Neural crest cell (in vitro differentiated cells): ENCODE data around the gene TEX29. TPM values are rescaled to one million over a fixed set of nuclear protein-coding genes. Genes with fewer than 3 reads are reported as not detected.

ENCODE experiments used
- DNase-seq: peaks from one replicate; pipeline ENCODE4 v3.0.0; 2021; ENCODE audit warnings: low read depth, mixed read lengths, low spot score
- H3K27ac Mint-ChIP-seq: one replicate; pipeline ENCODE4 v1.8.0; 2021; ENCODE audit warnings: mild to moderate bottlenecking, mixed read lengths; ENCODE audit not compliant: unreplicated experiment
- H3K27me3 Mint-ChIP-seq: 2 replicates; pipeline ENCODE4 v1.8.0; 2021; ENCODE audit warnings: low read depth, mild to moderate bottlenecking, mixed read lengths
- H3K36me3 Mint-ChIP-seq: 2 replicates; pipeline ENCODE4 v1.8.0; 2021; ENCODE audit warnings: low read depth, mild to moderate bottlenecking, mixed read lengths
- H3K4me1 Mint-ChIP-seq: 2 replicates; pipeline ENCODE4 v1.8.0; 2021; ENCODE audit warnings: mixed read lengths
- H3K4me3 Mint-ChIP-seq: one replicate; pipeline ENCODE4 v1.8.0; 2021; ENCODE audit warnings: mild to moderate bottlenecking, mixed read lengths
- H3K9me3 Mint-ChIP-seq: 2 replicates; pipeline ENCODE4 v1.8.0; 2021; ENCODE audit warnings: mixed read lengths
- CTCF ChIP-seq: fragments of 200-600 bp; sonication (generic); conservative IDR thresholded peaks from 2 replicates; pipeline ENCODE4 v1.5.0; 2021; ENCODE audit warnings: antibody characterized with exemption, mild to moderate bottlenecking
- total RNA-seq: library from RNA; stranded (reverse); gene quantifications from 2 replicates; pipeline ENCODE4 v1.2.1, GENCODE V29; 2021

The TEX29 gene
- total RNA-seq, 1 donor from 2014 or later, result not detected

GRCh38 chr13:111278258-111278657 lies 42.2 kb upstream of the TEX29 start:
- H3K36me3 Mint-ChIP-seq, result peaks cover 13% of the 10 kb centered on the region
- no peaks in the 10 kb centered on the region for H3K4me1 Mint-ChIP-seq
- no peak overlapping the region for H3K27ac Mint-ChIP-seq
- no peak for DNase-seq
- no peak overlapping the region for H3K4me3 Mint-ChIP-seq
- no peak for TF ChIP-seq CTCF
- no peaks in the 10 kb centered on the region for H3K9me3 Mint-ChIP-seq
- H3K27me3 Mint-ChIP-seq, result no peaks in the 10 kb centered on the region

- Mint-ChIP-seq H3K4me3 (no peak overlapping the region), H3K27me3 (no peaks in the 10 kb centered on the region), H3K9me3 (no peaks in the 10 kb centered on the region), H3K4me1 (no peaks in the 10 kb centered on the region), H3K36me3 (peaks cover 16% of the 10 kb centered on the region), H3K27ac (peak overlapping the region; percentile 83)
- DNase-seq, result no peak
- TF ChIP-seq CTCF, result no peak
These were observed 41.4 kb upstream of the TEX29 start for GRCh38 chr13:111278743-111279652.

GRCh38 chr13:111280226-111280625 lies 40.2 kb upstream of the TEX29 start:
- Mint-ChIP-seq H3K27me3 (no peaks in the 10 kb centered on the region), H3K4me3 (no peak overlapping the region), H3K27ac (no peak overlapping the region), H3K36me3 (peaks cover 19% of the 10 kb centered on the region), H3K9me3 (no peaks in the 10 kb centered on the region), H3K4me1 (no peaks in the 10 kb centered on the region)
- no peak for TF ChIP-seq CTCF
- DNase-seq, result no peak

- DNase-seq, result no peak
- Mint-ChIP-seq H3K36me3 (peaks cover 17% of the 10 kb centered on the region), H3K4me1 (no peaks in the 10 kb centered on the region), H3K27ac (no peak overlapping the region), H3K9me3 (no peaks in the 10 kb centered on the region), H3K4me3 (no peak overlapping the region), H3K27me3 (no peaks in the 10 kb centered on the region)
- TF ChIP-seq CTCF, result no peak
These were observed 39.5 kb upstream of the TEX29 start for GRCh38 chr13:111280681-111281585.

- H3K4me3 Mint-ChIP-seq, result no peak overlapping the region
- no peak overlapping the region for H3K27ac Mint-ChIP-seq
- no peaks in the 10 kb centered on the region for H3K9me3 Mint-ChIP-seq
- no peak for DNase-seq
- no peaks in the 10 kb centered on the region for H3K4me1 Mint-ChIP-seq
- TF ChIP-seq CTCF, result no peak
- H3K27me3 Mint-ChIP-seq, result no peaks in the 10 kb centered on the region
- peaks cover 16% of the 10 kb centered on the region for H3K36me3 Mint-ChIP-seq
These were observed 38.6 kb upstream of the TEX29 start for GRCh38 chr13:111281751-111282311.
